ELF-1 (cell line): ENCODE measurements around the gene TMOD1.
"Not testable (repeated sequence)": the region's sequence is repeated elsewhere in the genome, so short reads cannot be mapped to it uniquely, and the experiment has no call there.

ENCODE experiments used
- DNase-seq: peaks from one replicate; pipeline ENCODE4 v3.0.0-alpha.2; 2016; ENCODE audit warnings: low read depth, low spot score

TMOD1 gene

GRCh38 chr9:97565262-97565661, 63.8 kb downstream of the TMOD1 start:
- DNase-seq, result no peak

- DNase-seq, result no peak
These were observed 65.9 kb downstream of the TMOD1 start for GRCh38 chr9:97567182-97567893.

GRCh38 chr9:97567894-97568202, 66.4 kb downstream of the TMOD1 start:
- no peak for DNase-seq

GRCh38 chr9:97568461-97569275, 67.2 kb downstream of the TMOD1 start:
- no peak for DNase-seq

- DNase-seq, result no peak
These were observed 69.4 kb downstream of the TMOD1 start for GRCh38 chr9:97570899-97571298.

DNA sequence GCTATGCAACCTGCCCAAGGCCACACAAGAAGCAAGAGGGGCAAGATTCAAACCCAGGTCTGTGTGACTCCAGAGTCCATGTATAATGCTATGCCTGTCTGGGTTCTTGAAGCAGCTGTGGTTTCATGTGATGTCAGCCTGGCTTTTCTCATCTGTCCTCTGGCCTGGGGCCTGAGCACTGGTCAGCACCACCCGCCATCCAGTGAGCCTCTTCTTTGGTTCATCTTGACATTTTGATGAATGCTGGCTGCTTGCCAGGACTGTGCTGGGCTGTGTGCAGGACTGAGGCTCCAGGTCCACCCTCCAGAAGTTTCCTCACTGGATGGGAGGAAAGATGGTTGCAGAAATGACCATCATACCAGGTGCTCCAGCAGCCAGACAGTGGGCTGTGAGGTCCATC, 70.2 kb downstream of the TMOD1 start:
- DNase-seq, result peak; percentile 37

GRCh38 chr9:97572196-97572891, 70.9 kb downstream of the TMOD1 start:
- no peak for DNase-seq

DNA sequence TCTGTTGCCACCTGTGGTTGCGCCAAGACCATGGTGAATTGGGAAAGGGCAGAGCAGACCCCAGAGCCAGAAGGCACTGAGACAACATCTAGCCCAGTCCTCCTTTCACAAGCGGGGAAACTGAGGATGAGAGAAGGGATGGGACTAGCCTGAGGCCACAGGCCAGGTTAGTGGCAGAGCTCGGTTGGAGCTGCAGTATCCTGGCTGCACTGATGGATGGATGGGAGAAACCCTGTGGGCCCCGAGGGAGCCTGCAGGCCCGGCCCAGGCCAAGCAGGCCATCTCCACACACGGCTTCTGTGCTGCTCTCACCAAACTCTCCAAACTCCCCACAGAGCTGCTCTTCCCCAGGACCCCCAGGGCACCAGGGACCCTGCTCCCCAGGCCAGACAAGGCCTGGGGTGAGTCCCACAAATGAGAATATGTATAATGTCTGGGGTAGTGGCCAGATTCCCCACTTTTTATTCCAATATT, 71.5 kb downstream of the TMOD1 start:
- no peak for DNase-seq

- DNase-seq, result no peak
These were observed 72.1 kb downstream of the TMOD1 start for GRCh38 chr9:97573482-97574073.

GRCh38 chr9:97574101-97574571, 72.7 kb downstream of the TMOD1 start:
- DNase-seq, result not testable (repeated sequence)

DNA sequence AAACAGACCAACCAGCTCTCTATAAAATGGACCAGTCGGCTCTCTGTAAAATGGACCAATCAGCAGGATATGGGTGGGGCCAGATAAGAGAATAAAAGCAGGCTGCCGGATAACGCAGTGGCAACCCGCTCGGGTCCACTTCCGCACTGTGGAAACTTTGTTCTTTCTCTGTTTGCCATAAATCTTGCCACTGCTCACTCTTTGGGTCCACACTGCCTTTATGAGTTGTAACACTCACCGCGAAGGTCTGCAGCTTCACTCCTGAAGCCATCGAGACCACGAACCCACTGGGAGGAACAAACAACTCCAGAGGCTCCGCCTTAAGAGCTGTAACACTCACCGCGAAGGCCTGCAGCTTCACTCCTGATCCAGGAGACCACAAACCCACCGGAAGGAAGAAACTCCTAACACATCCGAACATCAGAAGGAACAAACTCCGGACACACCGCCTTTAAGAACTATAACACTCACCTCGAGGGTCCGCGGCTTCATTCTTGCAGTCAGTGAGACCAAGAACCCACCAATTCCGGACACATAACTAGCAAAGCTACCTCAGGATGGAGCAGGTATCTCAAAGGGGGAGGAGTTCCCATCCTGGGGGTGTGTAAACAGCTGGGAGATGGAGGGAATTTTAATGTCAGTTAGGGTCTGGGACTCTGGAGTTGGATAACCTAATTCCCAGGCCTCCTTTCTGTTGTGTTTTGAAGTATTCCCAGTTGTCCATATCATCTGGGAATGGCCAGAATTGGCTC, 73.6 kb downstream of the TMOD1 start:
- not testable (repeated sequence) for DNase-seq

DNA sequence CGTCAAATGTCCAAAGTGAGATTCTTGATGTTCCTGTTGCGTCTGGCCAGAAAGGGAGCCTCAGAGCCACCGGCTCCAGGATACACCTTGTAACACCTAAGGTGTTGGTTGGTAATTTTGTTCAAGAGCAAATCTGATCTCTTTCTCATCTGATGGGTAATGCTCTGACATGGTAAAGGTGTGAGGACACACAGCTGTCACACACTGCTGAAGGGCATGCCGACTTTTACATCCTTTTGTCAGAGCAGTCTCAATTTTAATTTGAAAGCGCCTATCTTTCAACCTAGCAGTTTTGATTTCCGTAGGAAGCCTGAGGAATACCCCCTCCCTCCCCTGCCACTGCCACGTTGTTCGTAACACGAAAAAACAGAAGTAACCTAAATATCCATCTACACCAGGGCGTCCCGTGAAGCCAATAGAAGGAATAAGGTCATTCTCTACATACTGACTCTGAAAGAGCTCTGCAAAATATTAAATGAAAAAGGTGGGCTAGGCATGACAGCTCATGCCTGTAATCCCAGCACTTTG, 74.3 kb downstream of the TMOD1 start:
- no peak for DNase-seq

GRCh38 chr9:97577051-97577450, 75.6 kb downstream of the TMOD1 start:
- no peak for DNase-seq

- no peak for DNase-seq
These were observed 77.4 kb downstream of the TMOD1 start for GRCh38 chr9:97578846-97579245.

DNA sequence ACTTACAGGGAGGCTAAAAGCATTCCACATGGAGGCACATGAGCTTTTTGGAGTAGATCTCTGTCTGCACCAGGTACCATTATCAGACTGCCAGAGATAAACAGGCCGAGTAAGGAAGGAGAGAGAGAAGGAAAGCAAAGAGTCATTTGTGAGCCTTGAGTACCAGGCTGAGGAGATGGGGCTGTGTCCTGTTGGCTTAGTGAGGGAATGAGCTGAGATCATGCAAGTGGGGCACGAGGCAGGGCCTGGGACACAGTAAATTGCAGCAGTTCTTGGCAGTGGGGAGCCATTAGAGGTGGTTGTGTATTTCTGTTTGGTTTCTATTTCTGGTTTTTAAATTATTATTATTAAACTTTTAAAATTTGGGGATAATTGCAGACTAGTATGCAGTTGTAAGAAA, 78.4 kb downstream of the TMOD1 start:
- DNase-seq, result no peak

DNA sequence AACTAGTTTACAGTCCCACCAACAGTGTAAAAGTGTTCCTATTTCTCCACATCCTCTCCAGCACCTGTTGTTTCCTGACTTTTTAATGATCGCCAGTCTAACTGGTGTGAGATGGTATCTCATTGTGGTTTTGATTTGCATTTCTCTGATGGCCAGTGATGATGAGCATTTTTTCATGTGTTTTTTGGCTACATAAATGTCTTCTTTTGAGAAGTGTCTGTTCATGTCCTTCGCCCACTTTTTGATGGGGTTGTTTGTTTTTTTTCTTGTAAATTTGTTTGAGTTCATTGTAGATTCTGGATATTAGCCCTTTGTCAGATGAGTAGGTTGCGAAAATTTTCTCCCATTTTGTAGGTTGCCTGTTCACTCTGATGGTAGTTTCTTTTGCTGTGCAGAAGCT, 80.1 kb downstream of the TMOD1 start:
- not testable (repeated sequence) for DNase-seq

GRCh38 chr9:97584778-97585177, 83.3 kb downstream of the TMOD1 start:
- DNase-seq, result not testable (repeated sequence)

DNA sequence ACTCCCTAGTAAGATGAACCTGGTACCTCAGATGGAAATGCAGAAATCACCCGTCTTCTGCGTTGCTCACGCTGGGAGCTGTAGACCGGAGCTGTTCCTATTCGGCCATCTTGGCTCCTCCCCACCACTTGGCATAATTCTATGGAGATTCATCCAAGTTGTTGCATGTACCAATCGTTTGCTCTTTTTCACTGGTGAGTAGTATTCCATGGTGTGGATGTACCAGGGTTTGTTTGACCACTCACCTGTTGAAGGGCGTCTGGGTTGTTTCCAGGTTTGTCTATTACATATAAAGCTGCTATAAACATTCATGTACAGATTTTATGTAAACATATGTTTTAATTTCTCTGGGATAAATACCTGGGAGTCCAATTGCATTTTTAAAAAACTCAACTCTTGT, 85.4 kb downstream of the TMOD1 start:
- not testable (repeated sequence) for DNase-seq

DNA sequence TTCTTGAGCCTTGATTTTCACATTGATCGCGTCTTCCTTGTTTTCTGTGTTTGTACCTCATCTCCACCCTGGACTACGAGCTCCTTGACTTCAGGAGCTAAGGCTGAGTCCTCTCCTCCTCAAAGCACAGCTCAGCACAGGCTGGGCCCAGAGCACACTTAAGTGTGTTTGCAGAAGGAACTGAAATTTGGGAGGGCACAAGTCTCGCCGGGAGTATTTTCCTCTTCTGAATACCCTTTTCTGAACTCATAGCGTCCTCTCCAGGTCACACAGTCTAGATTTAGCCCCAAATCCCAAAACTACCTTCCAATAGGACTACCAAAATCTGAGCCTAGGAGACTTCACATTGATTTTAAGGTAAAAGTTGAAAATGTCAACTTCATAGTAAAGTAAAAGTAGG, 90.1 kb downstream of the TMOD1 start:
- DNase-seq, result no peak

DNA sequence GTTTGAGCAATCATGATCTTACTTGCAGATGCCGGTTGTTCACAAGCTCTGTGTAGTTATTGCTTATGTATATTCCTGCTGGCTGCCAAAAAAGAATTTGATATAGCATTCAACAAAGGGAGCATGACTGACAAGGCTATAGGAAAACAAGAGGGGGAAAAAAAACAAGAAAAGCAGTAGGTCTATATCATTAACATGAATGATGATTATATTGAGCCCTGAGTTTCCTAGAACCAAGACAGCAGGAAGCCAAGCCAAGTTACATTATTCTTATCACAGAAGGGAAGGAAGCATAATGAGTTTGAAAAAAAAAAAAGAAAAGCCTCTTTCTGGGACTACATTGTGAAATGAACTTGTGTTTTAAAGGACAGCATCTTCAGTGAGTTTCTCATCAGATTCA, 90.7 kb downstream of the TMOD1 start:
- DNase-seq, result no peak

DNA sequence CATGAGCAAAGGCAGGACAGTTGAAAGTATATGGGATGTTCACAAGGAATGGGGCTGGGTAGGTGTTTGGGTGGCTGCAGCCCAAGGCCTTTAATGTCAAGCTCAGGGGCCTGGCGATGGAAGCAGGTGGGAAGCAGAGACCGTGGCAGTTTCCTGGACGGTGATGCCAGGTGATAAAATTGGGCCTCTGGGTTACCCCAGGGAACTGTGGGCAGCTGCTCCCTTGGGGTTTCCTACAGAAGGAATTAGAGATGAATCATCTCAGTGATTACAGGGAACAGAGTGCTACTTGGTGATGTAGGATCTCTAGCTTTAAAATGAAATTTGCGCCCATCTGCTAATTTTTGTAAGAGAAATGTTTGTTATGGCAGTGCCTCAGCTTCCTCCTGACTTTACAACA, 92.5 kb downstream of the TMOD1 start:
- no peak for DNase-seq
